ENCODE data around the gene ABLIM1. TPM values are rescaled to one million over a fixed set of nuclear protein-coding genes. Genes with fewer than 3 reads are reported as not detected.

ABLIM1 gene
- total RNA-seq = 100 to 1,000 TPM; 197 to 202 TPM
- 100 to 1,000 TPM; 129 to 180 TPM for polyA plus RNA-seq

DNA sequence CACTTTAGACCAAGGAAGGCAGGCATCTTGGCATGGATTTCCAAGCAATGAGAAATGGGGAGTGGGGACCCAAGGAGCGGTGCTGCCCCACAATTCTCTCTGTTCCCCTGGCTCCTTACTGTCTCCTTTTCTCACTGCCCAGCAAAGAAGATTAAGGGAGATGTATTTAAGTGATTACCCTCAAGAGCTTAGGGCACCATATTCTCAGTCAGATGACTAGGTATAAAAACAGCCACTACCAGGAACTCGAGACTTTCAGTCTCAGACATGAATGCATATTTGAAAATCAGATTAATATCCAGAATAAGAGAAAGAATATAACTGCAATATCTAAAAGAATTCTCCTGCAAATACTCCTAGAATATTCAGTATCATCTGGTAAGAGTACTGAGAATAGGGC lies at the start of gene ABLIM1:
ABLIM1 (minus strand) TSS at position 101 of the 400 bp plus-strand sequence; CDS start at position 26, 75 bp downstream.
- no peaks in the 10 kb centered on the region for H3K27me3 Mint-ChIP-seq
- no peak within 1 kb of the TSS for H3K27ac Mint-ChIP-seq

DNA sequence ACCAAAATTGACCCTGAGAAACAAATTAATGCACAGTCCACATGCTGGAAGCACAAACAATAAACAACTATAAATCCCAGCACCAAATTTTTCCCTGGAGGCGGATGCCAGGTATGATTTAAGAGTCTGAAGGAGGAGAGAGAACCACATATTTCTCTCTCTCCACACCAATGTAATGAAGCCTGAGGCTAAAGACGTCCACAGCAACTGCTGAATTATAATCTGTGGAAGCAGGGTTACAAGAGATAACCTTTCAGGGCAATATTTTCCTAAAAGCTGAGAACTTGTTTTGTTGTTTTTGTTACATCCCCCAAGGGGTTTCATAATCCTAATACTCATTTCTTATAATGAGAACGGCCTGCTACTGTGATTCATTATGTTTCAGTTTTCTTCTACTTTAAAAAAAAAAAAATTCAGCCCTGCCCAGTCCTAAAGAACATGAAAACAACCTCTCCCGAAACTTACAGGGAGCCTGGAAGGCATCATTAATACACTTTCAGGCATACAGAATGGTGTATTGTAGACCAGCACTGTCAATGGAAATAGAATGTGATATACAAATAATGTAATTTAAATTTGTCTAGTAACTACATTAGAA lies 48.5 kb upstream of the ABLIM1 start:
- DNase-seq = no peak
- Histone ChIP-seq H3K4me1 (ENCODE audit: insufficient read depth, low read length) (no peaks in the 10 kb centered on the region), H3K27ac (ENCODE audit: low read depth, low read length) (no peak overlapping the region), H3K4me3 (ENCODE audit: low read length in 2 of 2) (no peak overlapping the region), H3K9me3 (ENCODE audit: control insufficient read depth in 1 of 2, low read length in 2 of 2) (no peaks in the 10 kb centered on the region), H3K36me3 (ENCODE audit: insufficient read depth, low read length) (no peaks in the 10 kb centered on the region), H3K27me3 (ENCODE audit: insufficient read depth, low read length) (no peaks in the 10 kb centered on the region)
- Mint-ChIP-seq H3K4me3 (no peak overlapping the region), H3K9me3 (no peaks in the 10 kb centered on the region), H3K27ac (no peak overlapping the region), H3K27me3 (peaks cover 4 to 16% of the 10 kb centered on the region in 2 donors), H3K4me1 (no peaks in the 10 kb centered on the region), H3K36me3 (no peaks in the 10 kb centered on the region)
- intact Hi-C loops (cut with micrococcal nuclease) = no loop called here
- CTCF ChIA-PET (ENCODE audit: partially characterized antibody) = interaction anchor here (3.1 kb wide), 1 partner anchor 235 kb away, joined by 7 read pairs; no protein-coding TSS in a partner anchor
- POLR2A ChIA-PET (ENCODE audit: partially characterized antibody) = no interaction called here

More for the DNA sequence above, at the start of gene ABLIM1:
- Histone ChIP-seq H3K36me3 (ENCODE audit: insufficient read depth, low read length) (no peaks in the 10 kb centered on the region), H3K4me3 (ENCODE audit: low read length in 2 of 2) (no peak within 1 kb of the TSS), H3K27me3 (ENCODE audit: insufficient read depth, low read length) (no peaks in the 10 kb centered on the region), H3K4me1 (ENCODE audit: insufficient read depth, low read length) (no peaks in the 10 kb centered on the region), H3K9me3 (ENCODE audit: control insufficient read depth in 1 of 2, low read length in 2 of 2) (no peaks in the 10 kb centered on the region), H3K27ac (ENCODE audit: low read depth, low read length) (no peak within 1 kb of the TSS)
- Mint-ChIP-seq H3K36me3 (no peaks in the 10 kb centered on the region), H3K4me1 (peaks cover 0 to 3% (median under 1%) of the 10 kb centered on the region in 4 donors), H3K4me3 (no peak within 1 kb of the TSS), H3K9me3 (peaks cover 0 to 5% (median 0%) of the 10 kb centered on the region in 8 donors)
- intact Hi-C loops (cut with micrococcal nuclease) = no loop called here
- ChIA-PET POLR2A (ENCODE audit: partially characterized antibody) (no interaction called here), CTCF (ENCODE audit: partially characterized antibody) (interaction anchor here (0.6 kb wide), 1 partner anchor 422 kb away, joined by 3 read pairs; no protein-coding TSS in a partner anchor)
- no peak for DNase-seq

DNA sequence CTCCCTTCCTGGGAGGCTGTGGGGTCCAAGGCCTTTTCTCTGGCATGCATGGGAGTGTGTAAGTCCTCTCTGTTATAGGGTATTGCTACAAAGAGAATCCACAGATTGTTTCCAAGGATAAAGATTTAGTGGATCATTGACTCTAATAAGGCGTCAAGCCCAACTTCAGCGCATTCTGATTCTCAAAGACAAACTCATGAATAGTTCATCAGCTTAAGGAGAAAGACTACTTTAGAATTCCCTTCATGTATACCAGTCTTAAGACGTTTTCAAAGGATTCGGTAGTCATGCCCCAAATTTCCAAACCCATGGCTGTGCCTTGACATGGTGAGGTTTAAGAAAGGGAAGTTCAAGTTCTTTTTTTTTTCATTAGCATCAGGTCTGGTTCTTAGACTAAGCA lies 46.6 kb upstream of the ABLIM1 start:
- no peaks in the 10 kb centered on the region for H3K36me3 Mint-ChIP-seq
- H3K4me3 Mint-ChIP-seq = no peak overlapping the region
- ChIA-PET POLR2A (ENCODE audit: partially characterized antibody) (interaction anchor here (0.7 kb wide), 1 partner anchor 333 kb away, joined by 3 read pairs; no protein-coding TSS in a partner anchor), CTCF (ENCODE audit: partially characterized antibody) (interaction anchor here (1.0 to 4.6 kb wide), 8 partner anchors 12 to 234 kb away, joined by 3 to 33 read pairs (median 4); no protein-coding TSS in a partner anchor)
- H3K27me3 Mint-ChIP-seq = peaks cover 1 to 8% of the 10 kb centered on the region in 2 donors
- no peak overlapping the region for H3K4me3 ChIP-seq (ENCODE audit: low read length in 2 of 2)
- H3K9me3 ChIP-seq (ENCODE audit: control insufficient read depth in 1 of 2, low read length in 2 of 2) = no peaks in the 10 kb centered on the region
- intact Hi-C loops (cut with micrococcal nuclease) = no loop called here
- no peaks in the 10 kb centered on the region for H3K36me3 ChIP-seq (ENCODE audit: insufficient read depth, low read length)
- no peak overlapping the region for H3K27ac Mint-ChIP-seq
- no peaks in the 10 kb centered on the region for H3K4me1 ChIP-seq (ENCODE audit: insufficient read depth, low read length)
- no peaks in the 10 kb centered on the region for H3K27me3 ChIP-seq (ENCODE audit: insufficient read depth, low read length)
- no peak for DNase-seq
- H3K4me1 Mint-ChIP-seq = no peaks in the 10 kb centered on the region
- peaks cover 0 to 3% (median 0%) of the 10 kb centered on the region in 8 donors for H3K9me3 Mint-ChIP-seq
- H3K27ac ChIP-seq (ENCODE audit: low read depth, low read length) = no peak overlapping the region

DNA sequence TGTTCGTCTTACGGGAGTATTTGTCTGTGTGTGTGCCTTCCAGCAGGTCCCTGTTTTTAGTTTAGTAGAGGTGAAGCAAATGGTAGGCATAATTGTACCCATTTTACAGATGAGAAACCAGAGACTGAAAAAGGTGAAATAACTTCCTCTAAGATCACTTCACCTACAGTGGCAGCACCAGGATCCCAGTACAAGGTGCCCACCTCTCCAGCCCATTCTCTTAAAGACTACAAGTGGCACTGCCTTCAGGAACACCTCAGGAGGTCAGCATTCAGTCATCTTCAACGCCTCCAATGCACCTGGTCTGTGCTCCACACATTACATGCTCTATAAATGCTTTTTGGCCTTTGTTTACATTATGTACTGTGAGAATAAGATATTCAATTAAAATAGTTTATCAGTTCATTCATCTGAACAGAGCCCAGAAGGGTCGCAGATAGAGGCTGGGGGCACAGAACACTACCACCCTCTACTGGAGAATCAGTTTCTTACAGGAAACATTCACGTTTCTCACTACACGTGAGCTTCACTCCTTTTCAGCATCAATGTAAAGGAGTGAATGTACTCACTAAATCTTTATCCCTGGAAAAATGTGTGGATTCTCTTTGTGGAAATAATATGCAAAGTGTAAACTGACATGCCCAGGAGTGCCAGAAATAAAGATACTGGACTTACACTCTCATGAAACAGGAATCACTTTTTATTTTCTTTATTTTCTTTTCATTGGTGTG lies 45.5 kb upstream of the ABLIM1 start:
- Mint-ChIP-seq H3K4me3 (no peak overlapping the region), H3K27ac (no peak overlapping the region), H3K36me3 (no peaks in the 10 kb centered on the region), H3K9me3 (peaks cover 0 to 3% (median 0%) of the 10 kb centered on the region in 8 donors), H3K4me1 (no peaks in the 10 kb centered on the region), H3K27me3 (peaks cover 1 to 5% of the 10 kb centered on the region in 2 donors)
- intact Hi-C loops (cut with micrococcal nuclease) = loop anchor here (1.0 kb wide), 3 partner anchors 153 to 399 kb away; no protein-coding TSS in a partner anchor
- Histone ChIP-seq H3K27me3 (ENCODE audit: insufficient read depth, low read length) (no peaks in the 10 kb centered on the region), H3K4me1 (ENCODE audit: insufficient read depth, low read length) (no peaks in the 10 kb centered on the region), H3K27ac (ENCODE audit: low read depth, low read length) (no peak overlapping the region), H3K4me3 (ENCODE audit: low read length in 2 of 2) (no peak overlapping the region), H3K9me3 (ENCODE audit: control insufficient read depth in 1 of 2, low read length in 2 of 2) (no peaks in the 10 kb centered on the region), H3K36me3 (ENCODE audit: insufficient read depth, low read length) (no peaks in the 10 kb centered on the region)
- peak in 4 of 5 donors; percentile 13 to 25 (median 16) for DNase-seq
- ChIA-PET CTCF (ENCODE audit: partially characterized antibody) (interaction anchor here (0.6 to 4.6 kb wide), 14 partner anchors 9 to 400 kb away, joined by 3 to 33 read pairs (median 4); partner anchors contain the start of gene FHIP2A), POLR2A (ENCODE audit: partially characterized antibody) (no interaction called here)

DNA sequence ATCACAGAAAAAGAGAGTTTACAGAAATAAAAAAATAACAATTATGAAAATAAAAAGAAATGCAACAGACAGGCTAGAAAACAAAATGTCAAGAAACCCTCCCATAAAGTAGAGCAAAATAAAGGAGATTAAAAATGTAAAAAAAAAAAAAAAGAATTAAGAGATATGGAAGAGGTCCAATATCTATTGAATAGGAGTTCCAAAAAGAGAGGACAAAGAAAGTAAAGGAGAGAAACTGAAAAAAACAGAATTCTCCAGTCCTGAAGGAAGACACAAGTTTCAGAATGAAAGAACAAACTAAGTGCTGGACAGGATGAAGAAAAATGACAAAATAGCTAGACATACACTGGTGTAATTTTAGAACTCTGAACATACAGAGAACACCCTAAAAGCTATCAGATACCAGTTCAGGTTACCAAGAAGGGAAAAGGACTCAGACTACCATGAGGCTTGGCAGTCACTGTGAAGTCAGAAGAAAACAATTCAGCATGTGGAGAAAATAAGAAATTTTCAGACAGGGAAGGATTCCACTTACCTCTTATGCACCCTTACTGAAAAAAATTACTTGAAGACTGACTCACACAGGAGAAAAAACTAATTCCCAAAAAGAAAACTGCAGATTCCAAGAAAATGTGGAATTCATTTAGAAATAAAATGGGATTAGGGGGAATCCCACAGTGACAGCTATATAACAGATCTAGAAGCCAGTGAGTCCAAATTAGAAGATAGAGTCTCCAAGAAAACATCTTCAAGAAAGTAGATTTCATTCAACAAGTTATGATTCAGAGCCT lies 40.4 kb upstream of the ABLIM1 start:
- H3K27ac Mint-ChIP-seq = no peak overlapping the region
- H3K36me3 Mint-ChIP-seq = no peaks in the 10 kb centered on the region
- H3K27ac ChIP-seq (ENCODE audit: low read depth, low read length) = no peak overlapping the region
- H3K4me3 Mint-ChIP-seq = no peak overlapping the region
- H3K4me3 ChIP-seq (ENCODE audit: low read length in 2 of 2) = no peak overlapping the region
- peaks cover 15% of the 10 kb centered on the region for H3K4me1 ChIP-seq (ENCODE audit: insufficient read depth, low read length)
- H3K27me3 ChIP-seq (ENCODE audit: insufficient read depth, low read length) = no peaks in the 10 kb centered on the region
- no peak for DNase-seq
- peaks cover 5 to 7% of the 10 kb centered on the region in 2 donors for H3K27me3 Mint-ChIP-seq
- peaks cover 0 to 11% (median 4%) of the 10 kb centered on the region in 4 donors for H3K4me1 Mint-ChIP-seq
- intact Hi-C loops (cut with micrococcal nuclease) = no loop called here
- H3K36me3 ChIP-seq (ENCODE audit: insufficient read depth, low read length) = no peaks in the 10 kb centered on the region
- CTCF ChIA-PET (ENCODE audit: partially characterized antibody) = interaction anchor here (0.7 to 2.9 kb wide), 5 partner anchors 157 to 664 kb away, joined by 3 to 12 read pairs (median 3); no protein-coding TSS in a partner anchor
- H3K9me3 ChIP-seq (ENCODE audit: control insufficient read depth in 1 of 2, low read length in 2 of 2) = no peaks in the 10 kb centered on the region
- POLR2A ChIA-PET (ENCODE audit: partially characterized antibody) = no interaction called here
- H3K9me3 Mint-ChIP-seq = peaks cover 0 to 3% (median 0%) of the 10 kb centered on the region in 8 donors

DNA sequence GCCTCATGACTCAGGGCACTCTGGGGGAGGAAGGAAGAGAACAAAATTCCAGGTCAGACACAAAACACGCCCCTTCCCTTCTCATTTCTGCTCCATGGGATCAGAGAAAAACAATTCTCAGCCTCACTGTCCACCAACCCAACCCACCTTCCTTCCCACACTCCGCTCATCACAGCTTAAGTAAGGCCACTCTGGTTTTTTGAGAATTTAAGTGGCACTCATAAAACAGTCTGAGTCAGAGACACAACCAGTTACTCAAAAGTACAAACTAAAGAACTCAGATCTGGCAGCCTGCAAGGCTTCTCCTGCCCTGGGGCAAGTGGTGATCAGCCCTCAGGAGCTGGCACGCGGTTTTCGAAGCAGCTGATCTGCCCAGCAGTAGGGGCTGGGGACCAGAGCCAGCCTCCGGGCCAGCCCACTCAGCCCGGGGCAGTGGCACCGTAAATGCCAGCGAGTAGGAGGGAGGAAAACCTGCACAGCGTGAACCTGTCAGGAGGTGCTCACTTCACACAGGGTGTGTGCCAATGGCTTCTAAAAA lies 39.1 kb upstream of the ABLIM1 start:
- H3K36me3 Mint-ChIP-seq = no peaks in the 10 kb centered on the region
- Histone ChIP-seq H3K4me3 (ENCODE audit: low read length in 2 of 2) (no peak overlapping the region), H3K27me3 (ENCODE audit: insufficient read depth, low read length) (no peaks in the 10 kb centered on the region), H3K36me3 (ENCODE audit: insufficient read depth, low read length) (no peaks in the 10 kb centered on the region), H3K4me1 (ENCODE audit: insufficient read depth, low read length) (peaks cover 15% of the 10 kb centered on the region), H3K9me3 (ENCODE audit: control insufficient read depth in 1 of 2, low read length in 2 of 2) (no peaks in the 10 kb centered on the region), H3K27ac (ENCODE audit: low read depth, low read length) (no peak overlapping the region)
- DNase-seq = no peak
- peaks cover 0 to 3% (median 0%) of the 10 kb centered on the region in 8 donors for H3K9me3 Mint-ChIP-seq
- H3K4me3 Mint-ChIP-seq = no peak overlapping the region
- ChIA-PET CTCF (ENCODE audit: partially characterized antibody) (interaction anchor here (2.9 kb wide), 1 partner anchor 225 kb away, joined by 12 read pairs; no protein-coding TSS in a partner anchor), POLR2A (ENCODE audit: partially characterized antibody) (no interaction called here)
- intact Hi-C loops (cut with micrococcal nuclease) = no loop called here
- H3K27ac Mint-ChIP-seq = no peak overlapping the region
- H3K4me1 Mint-ChIP-seq = peaks cover 0 to 11% (median 4%) of the 10 kb centered on the region in 4 donors
- H3K27me3 Mint-ChIP-seq = peaks cover 5 to 7% of the 10 kb centered on the region in 2 donors

All from CD4-positive, alpha-beta memory T cell (primary cell).